ENCODE results near the gene RGP1.
A peak's percentile ranks its signal among the peaks of the same experiment; 100 is the strongest.

- no peak for TF ChIP-seq BRF1 (IDR thresholded peaks at IDR 0.05; ENCODE audit: borderline replicate concordance, extremely low read depth, insufficient read length)
- peak; percentile 81 to 90 (median 86) for TF ChIP-seq CTCF (IDR thresholded peaks at IDR 0.05 in 2 of 3, conservative IDR thresholded peaks at IDR 0.05 in 1 of 3; ENCODE audit: insufficient read depth in 2 of 3, low read depth in 1 of 3, low read length in 3 of 3)
- TF ChIP-seq CTBP1 (IDR thresholded peaks at IDR 0.05; ENCODE audit: borderline replicate concordance) = no peak
- peak; percentile 64 for TF ChIP-seq SMC3 (conservative IDR thresholded peaks at IDR 0.05; ENCODE audit: insufficient read depth, low read depth, low read length)
- TF ChIP-seq EZH2 (IDR thresholded peaks at IDR 0.05; ENCODE audit: borderline replicate concordance, low read depth, low read length) = no peak
- no peak for TF ChIP-seq TCF7L2 (IDR thresholded peaks at IDR 0.05; ENCODE audit: low read depth, low read length)
- TF ChIP-seq MYC (IDR thresholded peaks at IDR 0.05; ENCODE audit: low read depth, low read length) = no peak
- no peak for TF ChIP-seq MYC (CRISPR knock-in tag; IDR thresholded peaks at IDR 0.05; ENCODE audit: borderline replicate concordance, low read depth)
- TF ChIP-seq CREB5 (CRISPR knock-in tag; IDR thresholded peaks at IDR 0.05) = no peak
These were observed 41.6 kb downstream of the RGP1 start for GRCh38 chr9:35790385-35791296.
